CD4-positive, alpha-beta T cell treated with Interleukin-6 at 100 ng/mL for 8 hours (primary cell): ENCODE results near the gene KLB.

ENCODE experiments used
- DNase-seq: peaks from one replicate; pipeline ENCODE4 v3.0.0-alpha.2; 2020; ENCODE audit warnings: mixed read lengths, low spot score

Gene KLB

GRCh38 chr4:39464886-39465501 lies 58.3 kb downstream of the KLB start:
- DNase-seq = no peak

DNA sequence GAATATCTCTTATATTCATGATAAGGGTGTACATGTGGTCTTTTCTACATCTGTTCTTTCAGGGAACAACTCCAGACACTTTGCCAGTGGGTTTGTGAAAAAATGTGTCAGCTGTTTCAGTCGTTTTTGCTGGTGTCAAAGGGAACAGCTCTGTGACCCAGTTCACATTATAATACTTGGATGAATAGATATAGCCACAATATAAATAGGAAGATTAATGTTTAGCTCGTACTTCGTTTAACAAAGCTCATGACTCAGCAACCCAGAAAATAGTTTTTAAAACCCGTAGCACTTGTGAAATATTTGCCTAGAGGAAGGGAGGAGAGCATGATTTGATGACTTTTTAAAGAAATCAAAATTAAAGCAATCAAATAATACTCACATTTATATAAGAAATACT lies 60.0 kb downstream of the KLB start:
- no peak for DNase-seq

DNA sequence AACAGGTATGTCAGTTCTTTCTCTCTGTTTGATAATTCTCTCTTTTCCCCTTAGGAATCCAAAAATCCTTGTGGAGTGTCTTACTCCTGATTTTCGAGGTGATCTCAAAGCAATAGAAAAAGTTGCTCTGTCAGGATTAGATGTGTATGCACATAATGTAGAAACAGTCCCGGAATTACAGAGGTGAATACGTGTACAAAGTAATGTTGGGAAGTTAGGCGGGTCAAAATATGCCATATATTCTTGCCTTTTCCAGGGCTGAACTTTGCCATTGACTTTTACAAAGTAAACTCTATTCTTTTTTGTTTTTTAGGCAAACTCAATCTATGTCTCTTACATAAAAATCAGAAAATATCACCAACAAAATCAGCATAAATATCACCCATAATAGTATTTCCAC lies 60.7 kb downstream of the KLB start:
- no peak for DNase-seq

- DNase-seq = peak; percentile 46
Measured at GRCh38 chr4:39469429-39470077, 62.8 kb downstream of the KLB start.

GRCh38 chr4:39470402-39470801 lies 63.7 kb downstream of the KLB start:
- no peak for DNase-seq

GRCh38 chr4:39472396-39472795 lies 65.7 kb downstream of the KLB start:
- DNase-seq = no peak

- DNase-seq = no peak
Measured at GRCh38 chr4:39476187-39476895, 69.6 kb downstream of the KLB start.

GRCh38 chr4:39480251-39480650 lies 73.5 kb downstream of the KLB start:
- DNase-seq = no peak

GRCh38 chr4:39480902-39481695 lies 74.4 kb downstream of the KLB start:
- no peak for DNase-seq

- no peak for DNase-seq
Measured at GRCh38 chr4:39484582-39485272, 78.0 kb downstream of the KLB start.

DNA sequence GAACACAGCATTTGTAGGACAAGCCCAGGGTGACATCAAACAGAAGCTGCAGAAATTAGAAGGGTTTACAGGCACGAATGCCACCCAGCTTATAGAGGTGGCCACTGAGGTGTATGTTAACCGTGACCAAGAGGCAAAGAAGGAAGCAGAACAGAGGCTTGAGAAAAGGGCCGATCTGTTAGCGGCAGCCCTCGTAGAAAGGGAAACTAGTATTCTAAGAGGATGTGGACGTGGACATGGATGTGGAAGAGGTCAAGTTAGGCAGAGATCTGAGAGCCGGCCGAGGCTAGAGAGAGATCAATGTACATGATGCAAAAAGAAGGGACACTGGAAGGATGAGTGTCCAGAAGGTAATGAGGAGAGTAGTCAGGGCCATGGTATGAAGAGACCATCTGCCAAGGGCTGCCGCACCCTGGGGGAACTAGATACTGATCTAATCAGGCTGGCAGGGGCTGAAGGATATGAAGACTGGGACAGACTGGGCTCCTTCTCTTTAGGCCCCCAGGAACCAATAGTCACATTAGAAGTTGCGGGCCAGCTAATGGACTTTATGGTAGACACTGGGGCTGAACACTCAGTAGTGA lies 79.6 kb downstream of the KLB start:
- DNase-seq = no peak

DNA sequence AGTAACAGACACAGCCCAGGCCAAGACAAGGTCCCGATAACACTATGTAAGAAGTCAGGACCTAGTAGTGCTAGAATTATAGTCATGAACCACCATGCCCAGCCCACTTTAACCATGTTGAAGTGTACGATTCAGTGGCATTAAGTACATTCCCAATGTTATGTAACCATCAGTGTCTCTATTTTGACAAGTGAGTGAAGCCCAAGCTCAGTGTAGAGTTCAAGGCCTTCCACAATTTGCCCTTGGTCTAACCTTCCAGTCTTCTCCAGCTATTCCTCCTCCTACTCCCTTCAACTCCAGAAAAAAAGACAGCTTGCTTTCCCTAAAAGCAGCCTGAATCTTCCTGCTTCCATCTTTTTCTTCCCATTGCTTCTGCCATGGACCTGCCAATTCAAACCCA lies 83.6 kb downstream of the KLB start:
- no peak for DNase-seq

DNA sequence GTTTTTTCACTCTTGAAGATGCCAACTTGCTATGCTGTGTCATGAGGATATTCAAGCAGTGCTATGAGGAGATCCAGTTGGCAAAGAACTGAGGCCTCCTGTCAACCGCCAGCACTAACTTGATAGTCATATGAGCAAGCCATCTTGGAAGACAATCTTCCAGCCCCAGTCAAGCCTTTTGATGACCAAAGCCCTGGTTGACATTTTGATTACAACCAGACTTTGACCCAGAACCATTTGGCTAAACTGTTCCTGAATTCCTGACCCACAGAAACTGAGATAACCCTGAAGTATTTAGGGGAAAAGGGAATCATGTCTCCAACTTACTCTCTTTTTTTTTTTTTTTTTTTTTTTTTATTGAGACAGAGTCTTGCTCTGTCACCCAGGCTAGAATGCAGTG lies 87.6 kb downstream of the KLB start:
- DNase-seq = no peak

DNA sequence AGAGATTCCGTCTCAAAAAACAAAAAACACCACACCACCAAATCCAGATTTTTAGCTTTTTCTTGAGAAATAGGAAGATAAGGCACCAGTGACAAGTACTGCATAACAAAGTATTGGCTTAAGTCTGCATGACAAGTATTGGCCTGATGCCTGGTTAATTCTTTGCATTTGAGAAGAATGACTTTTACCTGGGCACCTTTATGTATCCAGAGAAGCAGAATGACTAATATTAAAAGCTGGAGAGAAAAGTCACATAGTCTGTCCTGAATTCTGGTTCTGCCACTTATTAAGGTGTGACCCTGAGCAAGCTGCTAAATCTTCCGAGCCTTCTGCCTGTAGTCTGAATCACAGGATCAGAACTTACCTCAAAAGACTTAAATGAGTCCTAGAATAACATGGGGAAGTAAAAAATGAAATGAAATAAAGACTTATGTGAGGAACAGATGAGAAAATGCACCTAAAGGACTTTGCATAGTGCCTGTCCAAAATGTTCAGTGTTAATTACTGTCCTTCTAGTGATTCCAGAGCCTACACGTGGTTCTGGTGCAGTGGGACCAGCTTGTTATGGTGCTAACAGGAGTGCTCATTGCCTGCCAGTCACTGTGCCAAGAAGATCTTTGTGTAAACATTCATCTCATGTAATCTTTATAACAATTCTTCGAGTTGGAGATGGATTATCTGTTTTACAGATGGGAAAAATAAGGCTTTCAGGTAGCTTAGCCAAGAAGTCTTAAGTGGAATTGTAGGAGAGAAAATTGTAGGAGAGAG lies 88.9 kb downstream of the KLB start:
- DNase-seq = no peak

DNA sequence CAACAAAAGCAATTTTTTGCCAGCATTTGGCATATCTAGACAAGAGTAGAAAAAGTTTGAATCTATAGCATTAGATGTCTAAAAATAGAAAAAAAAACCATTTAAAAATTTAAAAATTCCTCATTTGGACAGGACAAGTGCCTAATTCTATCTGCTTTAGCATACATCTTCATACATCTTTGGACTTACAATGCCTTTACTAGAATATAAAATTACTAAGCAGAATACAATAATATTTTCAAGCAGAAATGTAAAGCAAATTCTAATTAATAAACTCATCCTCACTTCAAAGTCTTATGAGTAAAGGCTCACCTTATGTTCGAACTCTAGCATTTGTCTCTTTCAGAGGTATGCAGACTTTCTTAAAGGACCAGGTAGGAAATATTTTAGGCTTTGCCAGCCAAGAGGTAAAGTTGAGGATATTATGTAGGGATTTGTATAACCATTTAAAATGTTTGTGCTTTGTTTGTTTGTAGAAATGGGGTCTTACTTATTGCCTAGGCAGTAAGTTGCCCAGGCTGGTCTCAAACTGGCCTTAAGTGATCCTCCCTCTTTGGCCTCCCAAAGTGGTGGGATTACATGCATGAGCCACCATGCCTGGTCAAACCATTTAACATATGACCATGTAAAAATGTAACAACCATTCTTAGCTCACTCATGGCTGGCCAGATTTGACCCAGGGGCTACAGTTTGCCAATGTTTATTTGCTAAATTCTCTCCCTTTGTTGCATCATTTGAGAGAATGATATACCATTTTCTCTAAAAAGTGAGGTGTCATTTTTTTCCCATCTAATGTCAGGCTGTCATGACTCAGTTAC lies 91.4 kb downstream of the KLB start:
- DNase-seq = no peak

- DNase-seq = no peak
Measured at GRCh38 chr4:39498727-39499020, 91.9 kb downstream of the KLB start.
